MM.1S (cell line): ENCODE results near the gene P2RX6.

Experiments used
- DNase-seq: peaks from one replicate; pipeline ENCODE4 v3.0.0-alpha.2; 2015
- H2AFZ ChIP-seq: fragments of 300-600 bp; sonication (generic); 2 replicates; pipeline ENCODE4 v1.6.0; 2016; ENCODE audit warnings: antibody characterized with exemption, low read length
- H3F3A ChIP-seq: fragments of 300-600 bp; sonication (generic); 2 replicates; pipeline ENCODE4 v1.6.1; 2016; ENCODE audit warnings: mild to moderate bottlenecking, antibody characterized with exemption, low read length, moderate library complexity, mixed read lengths; ENCODE audit not compliant: insufficient read depth
- H3K27ac ChIP-seq: fragments of 300-600 bp; sonication (generic); 2 replicates; pipeline ENCODE4 v1.5.1; 2016; ENCODE audit warnings: mild to moderate bottlenecking, low read length
- H3K27me3 ChIP-seq: fragments of 300-600 bp; sonication (generic); replicated peaks from 2 replicates; pipeline ENCODE4 v1.6.0; 2016; ENCODE audit warnings: low read length; ENCODE audit not compliant: insufficient read depth
- H3K36me3 ChIP-seq: fragments of 300-600 bp; sonication (generic); replicated peaks from 2 replicates; pipeline ENCODE4 v1.6.1; 2016; ENCODE audit warnings: mild to moderate bottlenecking, low read length, mixed read lengths; ENCODE audit not compliant: insufficient read depth
- H3K4me1 ChIP-seq: fragments of 300-600 bp; sonication (generic); 2 replicates; pipeline ENCODE4 v1.6.1; 2016; ENCODE audit warnings: low read length, mixed read lengths
- H3K4me2 ChIP-seq: fragments of 300-600 bp; sonication (generic); 2 replicates; pipeline ENCODE4 v1.6.0; 2016; ENCODE audit warnings: low read depth, low read length
- H3K4me3 ChIP-seq: fragments of 300-600 bp; sonication (generic); 2 replicates; pipeline ENCODE4 v1.5.1; 2016; ENCODE audit warnings: low read length, mixed read lengths
- H3K79me2 ChIP-seq: fragments of 300-600 bp; sonication (generic); 2 replicates; pipeline ENCODE4 v1.6.1; 2016; ENCODE audit warnings: mixed run types, low read length, mixed read lengths
- H3K9ac ChIP-seq: fragments of 300-600 bp; sonication (generic); 2 replicates; pipeline ENCODE4 v1.6.1; 2016; ENCODE audit warnings: low read length, mixed read lengths
- H3K9me2 ChIP-seq: fragments of 300-600 bp; sonication (generic); replicated peaks from 2 replicates; pipeline ENCODE4 v1.6.1; 2016; ENCODE audit warnings: mild to moderate bottlenecking, low read length, mixed read lengths; ENCODE audit not compliant: insufficient read depth
- H3K9me3 ChIP-seq: fragments of 300-600 bp; sonication (generic); replicated peaks from 2 replicates; pipeline ENCODE4 v1.6.1; 2016; ENCODE audit warnings: mild to moderate bottlenecking, low read length, mixed read lengths; ENCODE audit not compliant: insufficient read depth
- H4K20me1 ChIP-seq: fragments of 300-600 bp; sonication (generic); 2 replicates; pipeline ENCODE4 v1.6.1; 2016; ENCODE audit warnings: mild to moderate bottlenecking, low read length, moderate library complexity, mixed read lengths; ENCODE audit not compliant: insufficient read depth
- CTCF ChIP-seq: fragments of 300-600 bp; sonication (generic); IDR thresholded peaks from 2 replicates; pipeline ENCODE4 v1.5.1; 2016; ENCODE audit warnings: antibody characterized with exemption, low read length, mixed read lengths
- EZH2 ChIP-seq: fragments of 300-600 bp; sonication (generic); optimal IDR thresholded peaks from 2 replicates; pipeline ENCODE3; 2017; ENCODE audit warnings: low read depth, mild to moderate bottlenecking, antibody characterized with exemption, low read length, mixed read lengths
- EZH2phosphoT487 ChIP-seq: fragments of 300-600 bp; sonication (generic); IDR thresholded peaks from 2 replicates; pipeline ENCODE4 v1.6.1; 2018; ENCODE audit warnings: antibody characterized with exemption, low read length

Gene P2RX6

GRCh38 chr22:20988573-20989322 is 26.2 kb upstream of the P2RX6 start:
- Histone ChIP-seq H3F3A (no peaks in the 10 kb centered on the region), H3K4me1 (no peaks in the 10 kb centered on the region), H3K9me2 (no peaks in the 10 kb centered on the region), H4K20me1 (no peaks in the 10 kb centered on the region), H3K4me3 (no peak overlapping the region), H3K27ac (no peak overlapping the region), H3K9ac (no peak overlapping the region), H3K79me2 (peaks cover 6% of the 10 kb centered on the region), H2AFZ (no peak overlapping the region), H3K36me3 (no peaks in the 10 kb centered on the region), H3K27me3 (no peaks in the 10 kb centered on the region), H3K9me3 (no peaks in the 10 kb centered on the region), H3K4me2 (no peak overlapping the region)
- TF ChIP-seq EZH2phosphoT487 (no peak), EZH2 (no peak), CTCF (no peak)
- no peak for DNase-seq

- TF ChIP-seq EZH2phosphoT487 (no peak), CTCF (no peak), EZH2 (no peak)
- no peaks in the 10 kb centered on the region for H3K9me3 ChIP-seq
- DNase-seq: no peak
- no peaks in the 10 kb centered on the region for H3K4me1 ChIP-seq
- no peak overlapping the region for H2AFZ ChIP-seq
- H3F3A ChIP-seq: no peaks in the 10 kb centered on the region
- no peak overlapping the region for H3K4me3 ChIP-seq
- H3K27ac ChIP-seq: no peak overlapping the region
- no peaks in the 10 kb centered on the region for H3K79me2 ChIP-seq
- H3K36me3 ChIP-seq: no peaks in the 10 kb centered on the region
- no peak overlapping the region for H3K4me2 ChIP-seq
- no peaks in the 10 kb centered on the region for H3K9me2 ChIP-seq
- no peaks in the 10 kb centered on the region for H3K27me3 ChIP-seq
- no peaks in the 10 kb centered on the region for H4K20me1 ChIP-seq
- H3K9ac ChIP-seq: no peak overlapping the region
Measured at GRCh38 chr22:20989323-20990138, 25.4 kb upstream of the P2RX6 start.

GRCh38 chr22:20990184-20991180 is 24.5 kb upstream of the P2RX6 start:
- H2AFZ ChIP-seq: no peak overlapping the region
- H3K79me2 ChIP-seq: no peaks in the 10 kb centered on the region
- H3K27me3 ChIP-seq: no peaks in the 10 kb centered on the region
- H3K9me3 ChIP-seq: no peaks in the 10 kb centered on the region
- no peak overlapping the region for H3K27ac ChIP-seq
- no peak overlapping the region for H3K4me2 ChIP-seq
- TF ChIP-seq EZH2 (no peak), EZH2phosphoT487 (no peak), CTCF (no peak)
- no peaks in the 10 kb centered on the region for H3F3A ChIP-seq
- no peaks in the 10 kb centered on the region for H4K20me1 ChIP-seq
- no peak overlapping the region for H3K4me3 ChIP-seq
- DNase-seq: no peak
- H3K36me3 ChIP-seq: no peaks in the 10 kb centered on the region
- no peaks in the 10 kb centered on the region for H3K4me1 ChIP-seq
- no peaks in the 10 kb centered on the region for H3K9me2 ChIP-seq
- H3K9ac ChIP-seq: no peak overlapping the region
